ENCODE data around the gene RFC5.
A peak's percentile ranks its signal among the peaks of the same experiment; 100 is the strongest.

Gene RFC5

GRCh38 chr12:118016424-118017264 lies at the start of gene RFC5:
TSS of gene RFC5 (plus strand) at chr12:118016703. CDS start at chr12:118016828, 125 bp downstream.
- H3K27me3 ChIP-seq (ENCODE audit: insufficient read depth, low read length) = no peaks in the 10 kb centered on the region

GRCh38 chr12:117967043-117967442 lies 49.5 kb upstream of the RFC5 start:
- Histone ChIP-seq H3K36me3 (ENCODE audit: insufficient read depth, low read depth, low read length) (no peaks in the 10 kb centered on the region), H3K9me3 (ENCODE audit: insufficient read depth, low read depth, low read length) (peaks cover 10% of the 10 kb centered on the region), H3K27ac (ENCODE audit: low read length) (no peak overlapping the region), H3K4me3 (ENCODE audit: low read length) (peak overlapping the region; percentile 93; the same call in 1 of the 2 replicates), H3K4me1 (ENCODE audit: insufficient read depth, low read length) (peaks cover 6% of the 10 kb centered on the region; the same call in 1 of the 2 replicates), H3K9ac (ENCODE audit: low read depth, low read length) (no peak overlapping the region), H3K27me3 (ENCODE audit: insufficient read depth, low read length) (peaks cover 45% of the 10 kb centered on the region)

More at GRCh38 chr12:118016424-118017264, at the start of gene RFC5:
- Histone ChIP-seq H3K9ac (ENCODE audit: low read depth, low read length) (peak within 1 kb of the TSS; percentile 79; the same call in 1 of the 2 replicates), H3K36me3 (ENCODE audit: insufficient read depth, low read depth, low read length) (peaks cover 36% of the 10 kb centered on the region), H3K9me3 (ENCODE audit: insufficient read depth, low read depth, low read length) (no peaks in the 10 kb centered on the region), H3K4me1 (ENCODE audit: insufficient read depth, low read length) (no peaks in the 10 kb centered on the region; the same call in 1 of the 2 replicates), H3K27ac (ENCODE audit: low read length) (no peak within 1 kb of the TSS), H3K4me3 (ENCODE audit: low read length) (peak within 1 kb of the TSS; percentile 83)

- Histone ChIP-seq H3K4me1 (ENCODE audit: insufficient read depth, low read length) (peaks cover 6% of the 10 kb centered on the region; the same call in 1 of the 2 replicates), H3K9me3 (ENCODE audit: insufficient read depth, low read depth, low read length) (peaks cover 10% of the 10 kb centered on the region), H3K27ac (ENCODE audit: low read length) (no peak overlapping the region), H3K4me3 (ENCODE audit: low read length) (peak overlapping the region; percentile 93), H3K9ac (ENCODE audit: low read depth, low read length) (no peak overlapping the region; the same call in 1 of the 2 replicates), H3K36me3 (ENCODE audit: insufficient read depth, low read depth, low read length) (no peaks in the 10 kb centered on the region), H3K27me3 (ENCODE audit: insufficient read depth, low read length) (peaks cover 45% of the 10 kb centered on the region)
Measured at GRCh38 chr12:117967512-117967911, 49.0 kb upstream of the RFC5 start.

DNA sequence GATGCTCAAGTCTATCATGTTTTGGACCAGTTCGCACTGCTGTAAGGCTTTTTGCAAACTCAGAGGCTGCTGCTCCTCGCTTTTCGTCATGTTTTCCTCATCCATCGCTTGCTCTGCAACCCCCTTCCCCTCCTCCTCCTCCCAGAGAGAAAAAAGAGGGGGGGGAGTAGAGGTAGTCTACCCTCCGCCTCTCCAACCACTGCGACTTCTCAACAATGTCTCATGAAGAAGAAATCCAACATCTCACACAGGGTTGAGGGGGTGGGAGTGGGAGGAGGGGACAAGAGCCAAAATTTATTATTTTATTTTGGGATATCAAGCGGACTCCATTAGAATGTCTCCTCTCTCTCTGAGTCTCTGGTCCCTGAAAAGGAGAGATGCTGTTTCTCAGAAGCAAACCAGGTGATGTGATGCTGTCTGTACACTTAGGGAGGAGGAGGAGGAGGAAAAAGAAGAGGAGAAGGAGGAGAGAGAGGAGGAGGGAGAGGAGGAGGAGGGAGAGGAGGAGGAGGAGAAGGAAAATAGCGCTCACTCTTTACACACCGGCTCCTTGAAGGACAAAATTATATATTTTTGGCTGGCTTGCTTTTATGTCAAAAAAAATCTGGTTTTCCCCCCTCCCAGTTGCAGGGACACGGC lies 48.2 kb upstream of the RFC5 start:
- Histone ChIP-seq H3K9me3 (ENCODE audit: insufficient read depth, low read depth, low read length) (peaks cover 10% of the 10 kb centered on the region), H3K27ac (ENCODE audit: low read length) (no peak overlapping the region), H3K27me3 (ENCODE audit: insufficient read depth, low read length) (peaks cover 45% of the 10 kb centered on the region), H3K9ac (ENCODE audit: low read depth, low read length) (peak overlapping the region; percentile 88; the same call in 1 of the 2 replicates), H3K36me3 (ENCODE audit: insufficient read depth, low read depth, low read length) (no peaks in the 10 kb centered on the region), H3K4me1 (ENCODE audit: insufficient read depth, low read length) (peaks cover 6% of the 10 kb centered on the region; the same call in 1 of the 2 replicates), H3K4me3 (ENCODE audit: low read length) (peak overlapping the region; percentile 93)

- Histone ChIP-seq H3K36me3 (ENCODE audit: insufficient read depth, low read depth, low read length) (no peaks in the 10 kb centered on the region), H3K9me3 (ENCODE audit: insufficient read depth, low read depth, low read length) (peaks cover 10% of the 10 kb centered on the region), H3K4me3 (ENCODE audit: low read length) (peak within 1 kb of the TSS; percentile 93), H3K9ac (ENCODE audit: low read depth, low read length) (peak within 1 kb of the TSS; percentile 88; the same call in 1 of the 2 replicates), H3K4me1 (ENCODE audit: insufficient read depth, low read length) (peaks cover 6% of the 10 kb centered on the region; the same call in 1 of the 2 replicates), H3K27ac (ENCODE audit: low read length) (peak within 1 kb of the TSS; percentile 74), H3K27me3 (ENCODE audit: insufficient read depth, low read length) (peaks cover 45% of the 10 kb centered on the region)
Measured at GRCh38 chr12:117968826-117969659, 47.5 kb upstream of the RFC5 start, which contains the start of gene KSR2. TSS of gene KSR2 (minus strand) at chr12:117968990. CDS start at chr12:117968255, 735 bp downstream.

DNA sequence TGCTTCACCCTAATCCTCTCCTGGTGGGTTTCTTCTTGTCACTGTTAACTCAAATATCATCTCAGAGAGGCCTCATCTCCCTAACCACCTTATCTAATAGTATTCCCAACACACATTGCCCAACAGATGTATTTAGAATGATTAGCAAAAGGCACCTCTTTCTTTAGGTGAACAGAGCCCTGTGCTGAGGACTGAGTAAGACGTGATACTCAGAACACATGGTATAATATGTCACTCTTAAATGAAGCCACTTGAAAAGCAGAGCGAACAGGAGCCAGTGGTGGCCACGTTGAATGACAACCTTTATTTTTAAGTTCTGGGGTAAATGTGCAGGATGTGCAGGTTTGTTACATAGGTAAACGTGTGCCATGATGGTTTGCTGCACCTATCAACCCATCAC lies 46.2 kb upstream of the RFC5 start:
- no peak overlapping the region for H3K9ac ChIP-seq (ENCODE audit: low read depth, low read length)
- H3K36me3 ChIP-seq (ENCODE audit: insufficient read depth, low read depth, low read length) = no peaks in the 10 kb centered on the region
- peaks cover 49% of the 10 kb centered on the region for H3K27me3 ChIP-seq (ENCODE audit: insufficient read depth, low read length)
- H3K4me1 ChIP-seq (ENCODE audit: insufficient read depth, low read length) = peaks cover 6% of the 10 kb centered on the region; the same call in 1 of the 2 replicates
- peaks cover 10% of the 10 kb centered on the region for H3K9me3 ChIP-seq (ENCODE audit: insufficient read depth, low read depth, low read length)
- no peak overlapping the region for H3K4me3 ChIP-seq (ENCODE audit: low read length)
- H3K27ac ChIP-seq (ENCODE audit: low read length) = no peak overlapping the region

- H3K4me3 ChIP-seq (ENCODE audit: low read length) = no peak overlapping the region
- no peaks in the 10 kb centered on the region for H3K36me3 ChIP-seq (ENCODE audit: insufficient read depth, low read depth, low read length)
- H3K27ac ChIP-seq (ENCODE audit: low read length) = no peak overlapping the region
- H3K27me3 ChIP-seq (ENCODE audit: insufficient read depth, low read length) = peaks cover 29% of the 10 kb centered on the region
- H3K9ac ChIP-seq (ENCODE audit: low read depth, low read length) = no peak overlapping the region
- H3K4me1 ChIP-seq (ENCODE audit: insufficient read depth, low read length) = peaks cover 2% of the 10 kb centered on the region; the same call in 1 of the 2 replicates
- H3K9me3 ChIP-seq (ENCODE audit: insufficient read depth, low read depth, low read length) = peaks cover 10% of the 10 kb centered on the region
Measured at GRCh38 chr12:117972301-117972700, 44.2 kb upstream of the RFC5 start.

DNA sequence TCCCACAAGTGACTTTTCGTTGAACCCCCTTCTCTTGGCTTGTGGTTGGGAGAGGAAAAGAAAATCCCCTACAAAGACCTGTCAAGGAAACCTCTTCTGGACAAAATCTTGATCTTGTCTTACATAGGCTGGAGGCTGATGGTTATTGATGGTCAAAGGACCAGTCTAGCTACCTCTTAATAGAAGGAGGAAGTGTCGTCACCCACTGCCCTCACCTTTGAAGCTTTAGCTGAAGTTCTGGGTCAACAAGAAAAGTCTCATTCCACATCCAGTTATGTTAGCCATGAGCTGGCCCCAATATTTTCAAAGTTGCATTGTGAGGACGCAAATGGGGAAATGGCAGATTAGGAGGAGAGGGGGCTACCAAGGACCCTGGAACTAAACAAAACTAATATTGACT lies 41.5 kb upstream of the RFC5 start:
- peaks cover 10% of the 10 kb centered on the region for H3K9me3 ChIP-seq (ENCODE audit: insufficient read depth, low read depth, low read length)
- H3K27me3 ChIP-seq (ENCODE audit: insufficient read depth, low read length) = peaks cover 10% of the 10 kb centered on the region
- H3K4me1 ChIP-seq (ENCODE audit: insufficient read depth, low read length) = no peaks in the 10 kb centered on the region
- no peaks in the 10 kb centered on the region for H3K36me3 ChIP-seq (ENCODE audit: insufficient read depth, low read depth, low read length)
- H3K9ac ChIP-seq (ENCODE audit: low read depth, low read length) = no peak overlapping the region
- H3K4me3 ChIP-seq (ENCODE audit: low read length) = no peak overlapping the region
- no peak overlapping the region for H3K27ac ChIP-seq (ENCODE audit: low read length)

- Histone ChIP-seq H3K27ac (ENCODE audit: low read length) (no peak overlapping the region), H3K4me3 (ENCODE audit: low read length) (no peak overlapping the region), H3K36me3 (ENCODE audit: insufficient read depth, low read depth, low read length) (no peaks in the 10 kb centered on the region), H3K4me1 (ENCODE audit: insufficient read depth, low read length) (no peaks in the 10 kb centered on the region), H3K27me3 (ENCODE audit: insufficient read depth, low read length) (0 out of 2 replicates have a peak, but pooled peaks cover 4% of the 10 kb centered on the region), H3K9ac (ENCODE audit: low read depth, low read length) (no peak overlapping the region), H3K9me3 (ENCODE audit: insufficient read depth, low read depth, low read length) (no peaks in the 10 kb centered on the region)
Measured at GRCh38 chr12:117977373-117977772, 39.1 kb upstream of the RFC5 start.

DNA sequence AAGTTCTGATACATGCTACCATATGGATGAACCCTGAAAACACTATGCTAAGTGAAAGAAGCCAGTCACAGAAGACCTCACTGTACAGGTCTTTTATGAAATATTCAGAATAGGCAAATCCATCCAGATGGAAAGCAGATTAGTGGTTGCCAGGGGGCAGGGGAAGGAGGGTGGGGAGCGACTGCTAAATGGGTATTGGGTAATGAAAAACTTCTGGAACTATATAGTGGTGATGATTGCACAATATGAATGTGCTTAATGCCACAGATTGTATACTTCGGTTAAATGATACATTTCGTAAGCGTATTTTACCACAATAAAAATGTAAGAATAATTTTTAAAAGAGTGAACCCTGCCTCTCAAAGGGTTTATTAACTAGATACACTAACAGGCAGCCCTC lies 35.9 kb upstream of the RFC5 start:
- H3K36me3 ChIP-seq (ENCODE audit: insufficient read depth, low read depth, low read length) = no peaks in the 10 kb centered on the region
- no peaks in the 10 kb centered on the region for H3K27me3 ChIP-seq (ENCODE audit: insufficient read depth, low read length)
- H3K4me3 ChIP-seq (ENCODE audit: low read length) = no peak overlapping the region
- no peak overlapping the region for H3K9ac ChIP-seq (ENCODE audit: low read depth, low read length)
- no peak overlapping the region for H3K27ac ChIP-seq (ENCODE audit: low read length)
- H3K4me1 ChIP-seq (ENCODE audit: insufficient read depth, low read length) = no peaks in the 10 kb centered on the region
- H3K9me3 ChIP-seq (ENCODE audit: insufficient read depth, low read depth, low read length) = no peaks in the 10 kb centered on the region

- Histone ChIP-seq H3K9ac (ENCODE audit: low read depth, low read length) (no peak overlapping the region), H3K36me3 (ENCODE audit: insufficient read depth, low read depth, low read length) (no peaks in the 10 kb centered on the region), H3K4me3 (ENCODE audit: low read length) (no peak overlapping the region), H3K27ac (ENCODE audit: low read length) (no peak overlapping the region), H3K4me1 (ENCODE audit: insufficient read depth, low read length) (no peaks in the 10 kb centered on the region), H3K27me3 (ENCODE audit: insufficient read depth, low read length) (no peaks in the 10 kb centered on the region), H3K9me3 (ENCODE audit: insufficient read depth, low read depth, low read length) (no peaks in the 10 kb centered on the region)
Measured at GRCh38 chr12:117981267-117981666, 35.2 kb upstream of the RFC5 start.

Data from iPS-20b (cell line).